ENCODE results near the gene SPINK8. TPM values are rescaled to one million over a fixed set of nuclear protein-coding genes. Genes with fewer than 3 reads are reported as not detected.
A peak's percentile ranks its signal among the peaks of the same experiment; 100 is the strongest.

SPINK8 gene
- total RNA-seq, 1 experiment from 2014 or later: not detected

DNA sequence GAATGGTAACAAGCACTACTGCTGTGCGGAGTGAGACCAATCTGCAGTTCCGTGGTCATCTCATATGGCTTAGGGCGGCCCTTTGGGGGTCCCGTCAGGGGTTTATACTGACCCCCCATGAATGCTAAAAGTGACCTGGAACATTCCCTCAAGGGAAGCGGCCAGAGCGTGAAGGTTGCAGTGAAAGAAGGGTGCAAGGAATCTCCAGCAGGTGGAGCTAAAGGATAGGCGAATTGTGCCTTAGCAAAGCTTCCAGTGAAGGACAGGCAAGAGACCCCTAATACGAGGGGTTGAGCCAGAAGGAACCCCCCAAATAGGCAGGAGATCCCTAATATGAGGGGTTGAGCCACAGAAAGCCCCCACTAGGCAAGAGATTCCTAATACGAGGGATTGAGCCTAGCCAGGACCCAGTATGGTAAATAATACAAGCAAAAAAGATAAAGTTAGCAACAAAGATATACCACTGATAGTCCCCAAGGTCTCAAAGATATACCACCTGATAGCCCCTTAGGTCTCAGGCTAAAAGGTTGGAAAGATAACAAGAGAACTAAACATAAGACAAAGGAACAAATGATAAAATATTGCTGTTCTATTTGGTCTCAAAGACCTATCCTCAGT, 59.8 kb downstream of the SPINK8 start:
- H3K27me3 Mint-ChIP-seq (ENCODE audit: low read depth): no peaks in the 10 kb centered on the region; the same call in 1 of the 2 replicates
- Histone ChIP-seq H2BK12ac (ENCODE audit: insufficient read length, low read depth, low read length) (no peak overlapping the region), H3K14ac (ENCODE audit: insufficient read depth, low read length) (no peak overlapping the region), H2AFZ (ENCODE audit: low read length) (no peak overlapping the region), H2BK20ac (ENCODE audit: low read depth, low read length, poor library complexity, severe bottlenecking) (no peak overlapping the region), H3K4me2 (ENCODE audit: insufficient read depth, insufficient read length, low read length) (no peak overlapping the region), H3K56ac (ENCODE audit: insufficient read length, low read depth, low read length) (no peak overlapping the region), H3K9me3 (ENCODE audit: control insufficient read depth, low read depth, low read length) (peaks cover 6% of the 10 kb centered on the region), H4K91ac (ENCODE audit: insufficient read length, low read depth, low read length) (no peak overlapping the region), H3K79me2 (ENCODE audit: insufficient read depth, low read length) (no peaks in the 10 kb centered on the region), H2BK15ac (ENCODE audit: low read depth, low read length) (no peak overlapping the region), H3K27me3 (ENCODE audit: insufficient read depth, low read length) (no peaks in the 10 kb centered on the region), H3K23ac (ENCODE audit: insufficient read length, low read depth, low read length) (no peak overlapping the region), H4K8ac (replicated peaks; ENCODE audit: insufficient read length, low read depth, low read length) (no peak overlapping the region), H4K5ac (ENCODE audit: insufficient read length, low read depth, low read length) (no peak overlapping the region), H3K79me1 (ENCODE audit: insufficient read depth, low read depth, low read length, poor library complexity, severe bottlenecking) (no peaks in the 10 kb centered on the region), H2BK5ac (ENCODE audit: insufficient read length, low read length) (no peak overlapping the region), H3K4me1 (ENCODE audit: insufficient read depth, low read length) (peaks cover 20% of the 10 kb centered on the region; the same call in 1 of the 2 replicates), H3K23me2 (ENCODE audit: insufficient read length, low read depth, low read length, poor library complexity, severe bottlenecking) (no peaks in the 10 kb centered on the region), H4K20me1 (ENCODE audit: control insufficient read depth, insufficient read depth, insufficient read length) (peaks cover 3% of the 10 kb centered on the region), H3T11ph (ENCODE audit: low read length) (no peak overlapping the region), H2AK5ac (ENCODE audit: insufficient read length, low read length) (no peak overlapping the region), H3K18ac (ENCODE audit: insufficient read length, low read depth, low read length) (no peak overlapping the region), H3K27ac (ENCODE audit: insufficient read length, low read depth, low read length) (no peak overlapping the region), H3K4ac (ENCODE audit: low read depth, low read length) (no peak overlapping the region), H2BK120ac (ENCODE audit: low read depth, low read length, poor library complexity, severe bottlenecking) (no peak overlapping the region), H3K9ac (ENCODE audit: extremely low read depth, insufficient read length, low read length) (no peak overlapping the region)
- no peak overlapping the region for H3K4me3 Mint-ChIP-seq
- H3K9me3 Mint-ChIP-seq: peaks cover 15 to 23% of the 10 kb centered on the region in 2 experiments
- TF ChIP-seq, protein P1, sequence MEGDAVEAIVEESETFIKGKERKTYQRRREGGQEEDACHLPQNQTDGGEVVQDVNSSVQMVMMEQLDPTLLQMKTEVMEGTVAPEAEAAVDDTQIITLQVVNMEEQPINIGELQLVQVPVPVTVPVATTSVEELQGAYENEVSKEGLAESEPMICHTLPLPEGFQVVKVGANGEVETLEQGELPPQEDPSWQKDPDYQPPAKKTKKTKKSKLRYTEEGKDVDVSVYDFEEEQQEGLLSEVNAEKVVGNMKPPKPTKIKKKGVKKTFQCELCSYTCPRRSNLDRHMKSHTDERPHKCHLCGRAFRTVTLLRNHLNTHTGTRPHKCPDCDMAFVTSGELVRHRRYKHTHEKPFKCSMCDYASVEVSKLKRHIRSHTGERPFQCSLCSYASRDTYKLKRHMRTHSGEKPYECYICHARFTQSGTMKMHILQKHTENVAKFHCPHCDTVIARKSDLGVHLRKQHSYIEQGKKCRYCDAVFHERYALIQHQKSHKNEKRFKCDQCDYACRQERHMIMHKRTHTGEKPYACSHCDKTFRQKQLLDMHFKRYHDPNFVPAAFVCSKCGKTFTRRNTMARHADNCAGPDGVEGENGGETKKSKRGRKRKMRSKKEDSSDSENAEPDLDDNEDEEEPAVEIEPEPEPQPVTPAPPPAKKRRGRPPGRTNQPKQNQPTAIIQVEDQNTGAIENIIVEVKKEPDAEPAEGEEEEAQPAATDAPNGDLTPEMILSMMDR (conservative IDR thresholded peaks at IDR 0.05): peak; percentile 84
- H3K4me1 Mint-ChIP-seq: peaks cover 41 to 42% of the 10 kb centered on the region in 2 experiments
- no CpG with 5 or more reads among the region's 9 CpGs for WGBS (ENCODE audit: extremely low coverage, insufficient read length, low lambda C conversion rate)
- peaks cover 49 to 53% (median 52%) of the 10 kb centered on the region in 3 experiments for H3K36me3 Mint-ChIP-seq (ENCODE audit: insufficient read depth in 1 of 3, low read depth in 3 of 3)
- peak overlapping the region in 2 of 3 experiments; percentile 61 to 85; a peak in 3 of 7 replicates for H3K27ac Mint-ChIP-seq
- DNase-seq: peak; percentile 72
